NT2/D1 (cell line): ENCODE results near the gene ANKRD55.
"Not testable (repeated sequence)": the region's sequence is repeated elsewhere in the genome, so short reads cannot be mapped to it uniquely, and the experiment has no call there.

Experiments used
- SUZ12 ChIP-seq: IDR thresholded peaks from 2 replicates; pipeline ENCODE4 v1.6.1; 2011; ENCODE audit not compliant: insufficient read length, insufficient read depth; ENCODE audit errors: extremely low read depth
- YY1 ChIP-seq: IDR thresholded peaks from 2 replicates; pipeline ENCODE4 v1.6.1; 2011; ENCODE audit not compliant: insufficient read length, insufficient read depth
- ZNF274 ChIP-seq: IDR thresholded peaks from 2 replicates; pipeline ENCODE4 v1.6.1; 2011; ENCODE audit warnings: mild to moderate bottlenecking, low read depth, low read length

- TF ChIP-seq ZNF274, YY1, SUZ12: not testable (repeated sequence)
These were observed 35.6 kb upstream of the ANKRD55 start for GRCh38 chr5:56268707-56269106.
